Lung (tissue), 4 donors: ENCODE data around the gene GBP6. TPM values are rescaled to one million over a fixed set of nuclear protein-coding genes. Genes with fewer than 3 reads are reported as not detected.

ENCODE experiments used
- polyA plus RNA-seq, 2 donors: library from polyadenylated mRNA; stranded (reverse); fragments of 200-250 nt; gene quantifications; one replicate each; pipeline ENCODE4 v1.2.1, GENCODE V29; 2013
- total RNA-seq, 2 donors: library from RNA; depleted of rRNA in 1 of 2; stranded (reverse); fragments of >200 nt in 1 of 2; gene quantifications; one replicate each; pipeline ENCODE4 v1.2.1, GENCODE V29; 2014 to 2021
- donor health status: Bipolar disorder and iron deficiency.
- donor health status: healthy.
- donor health status: DM: yes; HTN: yes; CAD: no.

The GBP6 gene
- total and polyA plus RNA-seq, 4 donors, result 0.61 to 1.3 (median 1.1) TPM

Other genes starting within 250 kb of the GBP6 start
- 10 to 100 TPM; 17.2 to 33.9 TPM for gene GBP2, start 237.9 kb upstream of the GBP6 start, total RNA-seq
- 10 to 100 TPM; 70.4 to 89.2 TPM for gene GBP2, start 237.9 kb upstream of the GBP6 start, polyA plus RNA-seq
- under 1 TPM in 1 of 2 donors, not detected in 1; 0.09 TPM for gene GBP7, start 188.1 kb upstream of the GBP6 start, total RNA-seq
- under 1 TPM in 1 of 2 donors, not detected in 1; 0.01 TPM for gene GBP7, start 188.1 kb upstream of the GBP6 start, polyA plus RNA-seq
- gene GBP4, start 165.1 kb upstream of the GBP6 start, total RNA-seq, result 10 to 100 TPM; 14.3 to 24.1 TPM
- 10 to 100 TPM; 13.5 to 20.6 TPM for gene GBP4, start 165.1 kb upstream of the GBP6 start, polyA plus RNA-seq
- gene GBP5, start 91.2 kb upstream of the GBP6 start, total RNA-seq, result 1 to 10 TPM; 2.9 to 7.1 TPM
- 10 to 100 TPM in 1 of 2 donors, 1 to 10 TPM in 1; 1.7 to 35.7 TPM for gene GBP5, start 91.2 kb upstream of the GBP6 start, polyA plus RNA-seq
- gene LRRC8B, start 160.8 kb downstream of the GBP6 start, total RNA-seq, result 10 to 100 TPM; 16.0 to 22.8 TPM
- gene LRRC8B, start 160.8 kb downstream of the GBP6 start, polyA plus RNA-seq, result 1 to 10 TPM; 4.3 to 6.0 TPM